ENCODE results near the gene TPTE2.
"Not testable (repeated sequence)": the region's sequence is repeated elsewhere in the genome, so short reads cannot be mapped to it uniquely, and the experiment has no call there.

The TPTE2 gene

GRCh38 chr13:19412494-19412893 is 148.8 kb downstream of the TPTE2 start:
- FAIRE-seq; DNase-seq (ENCODE audit: insufficient read length, low spot score): not testable (repeated sequence)

- not testable (repeated sequence) for DNase-seq (ENCODE audit: insufficient read length, low spot score); FAIRE-seq
Measured at GRCh38 chr13:19382746-19383511, 178.4 kb downstream of the TPTE2 start.

GRCh38 chr13:19382111-19382510 is 179.2 kb downstream of the TPTE2 start:
- no peak for TF ChIP-seq POLR2A (IDR thresholded peaks at IDR 0.05; ENCODE audit: low read depth, low read length)
- FAIRE-seq (no peak), DNase-seq (ENCODE audit: insufficient read length, low spot score) (no peak)
